ENCODE data around the gene BUD13.

- TF ChIP-seq CTCF (IDR thresholded peaks at IDR 0.05) (no peak), POLR2A (IDR thresholded peaks at IDR 0.05) (no peak)
Observed at GRCh38 chr11:116782728-116783127, 9.9 kb upstream of the BUD13 start.

All from heart left ventricle (tissue), 13 donors.